Measurements from ENCODE around the gene DSC2. TPM values are rescaled to one million over a fixed set of nuclear protein-coding genes. Genes with fewer than 3 reads are reported as not detected.
A peak's percentile ranks its signal among the peaks of the same experiment; 100 is the strongest.

Gene DSC2
- total and polyA plus RNA-seq, 2 donors (not counting 1 experiment from before 2014, with no cell fraction given), result under 0.01 TPM; not detected in 1

DNA sequence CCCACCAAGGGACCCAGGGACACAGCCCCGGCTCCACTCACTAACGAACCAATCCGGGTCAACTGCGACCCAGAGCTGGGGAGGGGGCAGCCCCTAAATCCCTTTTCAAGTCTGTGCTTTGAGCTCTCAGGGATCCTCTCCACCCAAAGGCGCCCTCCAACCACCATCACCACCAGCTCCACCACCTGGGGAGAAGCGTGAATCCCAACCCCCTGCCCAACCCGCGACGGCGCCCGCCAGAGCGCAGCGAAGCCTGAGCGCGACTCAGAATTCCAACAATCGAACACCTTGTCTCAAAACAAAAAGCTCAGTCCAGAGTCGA is 60.2 kb downstream of the DSC2 start:
- Histone ChIP-seq H3K4me2 (ENCODE audit: extremely low read depth, insufficient read depth, low read length) (no peak overlapping the region), H3K9ac (ENCODE audit: insufficient read depth, low read length) (no peak overlapping the region), H4K20me1 (ENCODE audit: control insufficient read depth, extremely low read depth, insufficient read depth, low read length) (no peaks in the 10 kb centered on the region), H3K27me3 (ENCODE audit: control insufficient read depth, insufficient read depth, low read length) (no peaks in the 10 kb centered on the region), H3K9me3 (ENCODE audit: control insufficient read depth, insufficient read depth, low read depth, low read length) (no peaks in the 10 kb centered on the region), H3K36me3 (ENCODE audit: control insufficient read depth, insufficient read depth, low read length) (no peaks in the 10 kb centered on the region), H3K27ac (ENCODE audit: insufficient read depth, low read length) (no peak overlapping the region), H2AFZ (ENCODE audit: low read length) (no peak overlapping the region), H3K4me3 (replicated peaks in 1 of 4; ENCODE audit: control extremely low read depth in 1 of 4, insufficient read depth in 1 of 4, low read depth in 3 of 4, low read length in 4 of 4) (peak overlapping the region in 1 of 4 experiments; percentile 7), H3K79me2 (ENCODE audit: control insufficient read depth, insufficient read depth, low read length) (no peaks in the 10 kb centered on the region), H3K4me1 (ENCODE audit: control insufficient read depth, extremely low read depth, insufficient read depth, low read length) (no peaks in the 10 kb centered on the region)
- TF ChIP-seq, protein P1, sequence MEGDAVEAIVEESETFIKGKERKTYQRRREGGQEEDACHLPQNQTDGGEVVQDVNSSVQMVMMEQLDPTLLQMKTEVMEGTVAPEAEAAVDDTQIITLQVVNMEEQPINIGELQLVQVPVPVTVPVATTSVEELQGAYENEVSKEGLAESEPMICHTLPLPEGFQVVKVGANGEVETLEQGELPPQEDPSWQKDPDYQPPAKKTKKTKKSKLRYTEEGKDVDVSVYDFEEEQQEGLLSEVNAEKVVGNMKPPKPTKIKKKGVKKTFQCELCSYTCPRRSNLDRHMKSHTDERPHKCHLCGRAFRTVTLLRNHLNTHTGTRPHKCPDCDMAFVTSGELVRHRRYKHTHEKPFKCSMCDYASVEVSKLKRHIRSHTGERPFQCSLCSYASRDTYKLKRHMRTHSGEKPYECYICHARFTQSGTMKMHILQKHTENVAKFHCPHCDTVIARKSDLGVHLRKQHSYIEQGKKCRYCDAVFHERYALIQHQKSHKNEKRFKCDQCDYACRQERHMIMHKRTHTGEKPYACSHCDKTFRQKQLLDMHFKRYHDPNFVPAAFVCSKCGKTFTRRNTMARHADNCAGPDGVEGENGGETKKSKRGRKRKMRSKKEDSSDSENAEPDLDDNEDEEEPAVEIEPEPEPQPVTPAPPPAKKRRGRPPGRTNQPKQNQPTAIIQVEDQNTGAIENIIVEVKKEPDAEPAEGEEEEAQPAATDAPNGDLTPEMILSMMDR (conservative IDR thresholded peaks at IDR 0.05 in 1 of 2, IDR thresholded peaks at IDR 0.05 in 1 of 2; ENCODE audit: low read depth in 1 of 2, low read length in 2 of 2), result no peak
- TF ChIP-seq EZH2 (IDR thresholded peaks at IDR 0.05; ENCODE audit: low read length, missing control alignments), result no peak
- DNase-seq (ENCODE audit: low read depth in 2 of 2), result no peak

DNA sequence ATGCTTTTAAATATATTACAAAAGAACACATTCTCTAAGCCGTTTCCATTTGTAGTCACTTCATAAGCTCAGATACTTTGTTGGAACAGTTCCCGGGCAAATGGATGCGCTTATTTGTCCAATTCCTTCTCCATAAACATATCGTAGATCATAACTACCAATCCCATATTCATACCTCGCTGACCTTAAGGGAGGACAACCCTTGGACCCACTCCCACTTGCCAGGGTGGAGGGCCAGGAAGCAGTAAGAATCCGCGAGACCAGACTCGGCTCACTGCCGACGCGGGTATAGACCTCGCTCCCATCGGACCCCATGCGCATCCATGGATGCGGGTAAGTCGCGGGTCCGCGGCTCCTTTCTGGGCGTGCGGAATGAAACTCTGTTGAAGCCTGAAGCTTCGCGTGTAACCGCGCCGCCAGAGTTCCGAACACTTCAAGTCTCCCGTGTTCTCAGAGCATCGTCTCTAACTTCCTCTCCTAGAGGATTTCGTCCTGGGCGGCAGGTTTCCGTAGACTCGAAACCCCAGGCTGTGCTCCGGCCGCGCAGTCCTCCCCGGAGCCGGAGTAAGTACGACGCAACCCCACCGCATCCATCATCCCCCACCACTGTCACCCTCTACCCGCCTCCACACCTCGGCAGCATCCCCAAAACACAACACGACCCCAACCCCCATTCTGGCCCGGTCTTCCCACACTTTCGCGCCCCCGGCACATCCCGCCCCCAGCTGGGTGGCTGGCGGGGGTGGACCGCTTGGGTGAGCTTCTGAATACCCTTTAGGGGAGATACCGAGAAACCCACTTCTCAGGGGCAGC is 60.7 kb downstream of the DSC2 start:
- no peak overlapping the region for H3K4me2 ChIP-seq (ENCODE audit: extremely low read depth, insufficient read depth, low read length)
- H3K79me2 ChIP-seq (ENCODE audit: control insufficient read depth, insufficient read depth, low read length), result no peaks in the 10 kb centered on the region
- H3K4me1 ChIP-seq (ENCODE audit: control insufficient read depth, extremely low read depth, insufficient read depth, low read length), result no peaks in the 10 kb centered on the region
- no peaks in the 10 kb centered on the region for H4K20me1 ChIP-seq (ENCODE audit: control insufficient read depth, extremely low read depth, insufficient read depth, low read length)
- TF ChIP-seq, protein P1 (conservative IDR thresholded peaks at IDR 0.05 in 1 of 2, IDR thresholded peaks at IDR 0.05 in 1 of 2; ENCODE audit: low read depth in 1 of 2, low read length in 2 of 2), result no peak
- TF ChIP-seq EZH2 (IDR thresholded peaks at IDR 0.05; ENCODE audit: low read length, missing control alignments), result no peak
- no peak overlapping the region for H3K27ac ChIP-seq (ENCODE audit: insufficient read depth, low read length)
- H3K9ac ChIP-seq (ENCODE audit: insufficient read depth, low read length), result no peak overlapping the region
- no peaks in the 10 kb centered on the region for H3K27me3 ChIP-seq (ENCODE audit: control insufficient read depth, insufficient read depth, low read length)
- peak overlapping the region in 1 of 4 experiments; percentile 27 for H3K4me3 ChIP-seq (replicated peaks in 1 of 4; ENCODE audit: control extremely low read depth in 1 of 4, insufficient read depth in 1 of 4, low read depth in 3 of 4, low read length in 4 of 4)
- no peaks in the 10 kb centered on the region for H3K9me3 ChIP-seq (ENCODE audit: control insufficient read depth, insufficient read depth, low read depth, low read length)
- H3K36me3 ChIP-seq (ENCODE audit: control insufficient read depth, insufficient read depth, low read length), result no peaks in the 10 kb centered on the region
- H2AFZ ChIP-seq (ENCODE audit: low read length), result no peak overlapping the region
- DNase-seq (ENCODE audit: low read depth in 2 of 2), result peak; percentile 11 to 20

DNA sequence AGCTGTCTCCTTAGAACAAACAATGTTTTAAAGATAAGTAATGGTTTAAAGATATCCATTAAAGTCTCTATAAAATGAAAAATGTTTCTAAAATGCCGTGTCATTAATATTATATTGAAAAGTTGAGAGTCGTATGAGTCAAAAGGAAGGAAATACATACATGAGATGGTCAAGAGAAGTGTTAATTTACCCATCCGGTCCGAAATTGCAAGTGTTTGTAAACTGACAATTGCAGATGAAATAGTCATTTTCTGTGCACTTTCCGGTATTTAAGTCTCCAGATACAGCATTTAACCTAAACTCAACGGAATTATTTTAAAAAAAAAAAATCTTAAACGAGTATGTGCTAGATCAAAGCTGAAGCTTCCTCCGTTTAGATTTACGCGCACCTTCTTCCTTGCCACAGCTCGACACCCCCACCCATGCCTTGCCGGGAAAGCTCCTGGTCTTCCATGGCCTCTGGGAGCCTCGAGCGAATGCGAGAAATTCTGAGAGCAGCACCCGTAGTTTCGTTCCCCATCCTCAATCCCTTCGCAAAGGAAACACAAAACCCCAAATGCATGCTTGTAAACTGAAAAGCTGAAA is 61.4 kb downstream of the DSC2 start:
- Histone ChIP-seq H3K9ac (ENCODE audit: insufficient read depth, low read length) (no peak overlapping the region), H3K4me3 (replicated peaks in 1 of 4; ENCODE audit: control extremely low read depth in 1 of 4, insufficient read depth in 1 of 4, low read depth in 3 of 4, low read length in 4 of 4) (peak overlapping the region in 1 of 4 experiments; percentile 27), H4K20me1 (ENCODE audit: control insufficient read depth, extremely low read depth, insufficient read depth, low read length) (no peaks in the 10 kb centered on the region), H3K9me3 (ENCODE audit: control insufficient read depth, insufficient read depth, low read depth, low read length) (no peaks in the 10 kb centered on the region), H3K79me2 (ENCODE audit: control insufficient read depth, insufficient read depth, low read length) (no peaks in the 10 kb centered on the region), H3K36me3 (ENCODE audit: control insufficient read depth, insufficient read depth, low read length) (no peaks in the 10 kb centered on the region), H3K27ac (ENCODE audit: insufficient read depth, low read length) (no peak overlapping the region), H3K4me1 (ENCODE audit: control insufficient read depth, extremely low read depth, insufficient read depth, low read length) (no peaks in the 10 kb centered on the region), H3K27me3 (ENCODE audit: control insufficient read depth, insufficient read depth, low read length) (no peaks in the 10 kb centered on the region), H2AFZ (ENCODE audit: low read length) (no peak overlapping the region), H3K4me2 (ENCODE audit: extremely low read depth, insufficient read depth, low read length) (no peak overlapping the region)
- TF ChIP-seq, protein P1 (conservative IDR thresholded peaks at IDR 0.05 in 1 of 2, IDR thresholded peaks at IDR 0.05 in 1 of 2; ENCODE audit: low read depth in 1 of 2, low read length in 2 of 2), result no peak
- TF ChIP-seq EZH2 (IDR thresholded peaks at IDR 0.05; ENCODE audit: low read length, missing control alignments), result no peak
- peak in 1 of 2 donors; percentile 6 for DNase-seq (ENCODE audit: low read depth in 2 of 2)
